NCI-H146 treated with DMSO at 0.1 percent for 48 hours (cell line): Measurements from ENCODE around the gene ACACB.

Experiments
- DNase-seq: peaks from one replicate; lab custom pipeline; 2025; ENCODE audit not compliant: unreplicated experiment; lab: John Stamatoyannopoulos, UW

ACACB gene

DNA sequence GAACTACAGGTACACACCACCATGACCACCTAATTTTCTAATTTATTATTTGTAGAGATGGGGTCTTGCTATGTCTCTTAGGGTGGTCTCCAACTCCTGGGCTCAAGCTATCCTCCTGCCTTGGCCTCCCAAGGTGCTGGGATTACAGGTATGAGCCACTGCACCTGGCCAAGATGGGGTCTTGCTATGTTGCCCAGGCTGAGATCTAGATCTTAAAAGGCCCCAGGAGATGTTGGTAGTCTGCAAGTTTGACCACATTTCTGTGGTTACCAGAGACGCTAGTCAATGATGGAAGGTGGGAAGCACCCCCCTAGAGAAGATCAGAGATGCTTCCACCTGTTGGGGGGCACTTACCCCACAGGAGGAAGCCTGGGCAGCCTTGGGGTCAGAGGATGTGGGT, 158.0 kb downstream of the ACACB start:
- no peak for DNase-seq

- no peak for DNase-seq
These were observed 158.8 kb downstream of the ACACB start for GRCh38 chr12:109275173-109275572.

DNA sequence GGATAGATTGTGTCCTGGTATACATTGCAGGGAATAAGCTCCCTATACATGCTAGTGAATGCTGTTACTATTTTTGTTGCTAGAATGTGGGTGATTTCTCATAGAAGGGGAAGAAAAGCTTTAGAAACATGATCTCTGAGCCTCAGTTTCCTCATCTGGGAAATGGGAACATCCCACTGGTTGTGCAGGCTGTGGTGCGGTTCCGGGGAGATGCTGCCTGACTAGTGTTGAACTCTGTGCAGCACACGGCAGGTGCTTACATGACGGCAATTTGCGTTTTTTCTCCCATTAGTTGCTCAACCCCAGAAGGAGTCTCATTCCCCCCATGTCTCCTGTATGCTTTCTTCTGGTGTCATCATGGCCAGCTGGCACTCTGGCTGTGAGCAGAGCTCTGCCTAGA, 159.8 kb downstream of the ACACB start:
- no peak for DNase-seq

DNA sequence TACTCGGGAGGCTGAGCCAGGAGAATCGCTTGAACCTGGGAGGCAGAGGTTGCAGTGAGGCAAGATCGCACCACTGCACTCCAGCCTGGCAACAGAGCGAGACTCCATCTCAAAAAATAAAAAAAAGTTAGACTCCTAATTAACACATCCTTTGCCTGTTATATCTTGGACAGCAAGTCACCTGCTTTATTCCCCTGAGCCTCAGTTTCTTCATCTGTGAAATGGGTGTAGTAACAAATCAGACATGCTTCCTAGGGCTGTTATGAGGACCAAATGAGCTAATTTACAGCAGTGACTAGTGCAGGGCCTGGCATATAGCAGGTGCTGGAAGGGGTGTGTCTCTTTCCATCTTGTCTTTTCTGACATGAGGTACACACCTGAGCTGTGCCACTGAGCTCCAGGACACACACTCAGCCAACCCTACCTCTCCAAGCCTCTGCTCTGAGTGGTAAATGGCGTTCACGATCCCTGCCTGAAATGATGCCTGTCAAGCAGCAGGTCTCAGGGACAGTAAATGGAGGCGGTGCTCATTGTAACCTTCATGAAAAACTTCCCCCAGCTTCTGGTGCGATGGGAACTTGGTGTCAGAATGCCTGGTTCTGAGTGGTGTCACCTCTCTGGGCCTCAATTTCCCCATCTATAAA, 161.0 kb downstream of the ACACB start:
- DNase-seq, result no peak

DNA sequence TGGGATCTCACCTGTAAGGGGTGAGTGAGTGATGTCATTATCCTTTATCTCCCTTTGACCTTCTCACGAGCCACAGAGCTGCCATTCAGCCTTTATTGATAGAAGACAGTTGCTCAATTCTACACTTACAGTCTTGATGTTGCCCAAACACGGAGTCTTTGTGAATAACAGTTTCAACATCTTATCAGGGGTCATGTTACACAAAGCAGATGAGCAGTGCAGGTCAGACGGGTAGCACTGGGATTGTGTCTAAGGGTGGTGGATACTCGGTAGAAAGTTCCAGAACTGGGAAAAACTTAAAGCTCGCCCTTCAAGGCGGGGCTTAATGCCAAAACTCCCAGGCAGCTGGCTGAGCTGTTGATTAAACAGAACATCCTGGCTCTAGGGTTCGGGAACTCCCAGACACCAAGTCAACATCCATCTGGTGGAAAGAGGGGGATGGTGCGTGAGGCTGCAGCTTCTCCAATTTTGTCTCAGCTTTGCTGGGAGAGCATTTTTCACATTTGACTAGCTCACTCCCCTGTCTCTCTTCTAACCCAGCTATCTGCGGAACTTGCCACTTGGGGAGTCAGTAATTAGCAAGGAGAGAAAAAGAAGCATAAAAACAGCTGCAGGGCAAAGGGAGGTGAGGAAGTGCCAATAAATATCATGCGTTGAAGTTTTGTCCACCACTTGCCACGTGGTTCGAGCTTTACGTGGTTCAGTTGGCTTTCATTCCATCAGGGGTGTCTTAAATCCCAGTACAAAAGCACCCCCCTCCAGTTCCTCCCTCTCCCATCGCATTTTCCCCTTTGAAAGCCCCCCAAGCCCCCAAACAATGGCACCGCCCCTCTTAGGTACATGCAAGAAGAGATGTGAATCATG, 161.7 kb downstream of the ACACB start:
- no peak for DNase-seq

DNA sequence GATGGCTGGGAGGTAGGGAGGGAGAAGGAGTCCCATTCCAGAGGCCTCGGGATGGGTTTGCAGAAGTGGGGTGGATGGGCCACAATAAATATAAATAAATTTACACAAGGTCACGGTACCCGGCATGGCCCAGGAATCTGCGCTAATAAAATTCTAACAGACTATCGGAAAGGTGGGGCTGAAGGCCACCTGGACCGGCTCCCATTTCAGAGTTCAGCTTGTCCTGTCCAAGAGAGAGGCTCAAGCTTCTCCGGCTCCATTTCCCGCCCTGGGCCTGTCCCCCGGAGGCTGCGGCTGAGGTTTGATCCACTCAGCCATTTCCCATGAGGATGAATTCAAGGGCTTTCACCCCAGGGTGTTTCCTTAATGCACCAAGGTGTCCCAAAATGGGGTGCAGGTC, 162.5 kb downstream of the ACACB start:
- no peak for DNase-seq

GRCh38 chr12:109279525-109279924, 163.1 kb downstream of the ACACB start:
- no peak for DNase-seq

DNA sequence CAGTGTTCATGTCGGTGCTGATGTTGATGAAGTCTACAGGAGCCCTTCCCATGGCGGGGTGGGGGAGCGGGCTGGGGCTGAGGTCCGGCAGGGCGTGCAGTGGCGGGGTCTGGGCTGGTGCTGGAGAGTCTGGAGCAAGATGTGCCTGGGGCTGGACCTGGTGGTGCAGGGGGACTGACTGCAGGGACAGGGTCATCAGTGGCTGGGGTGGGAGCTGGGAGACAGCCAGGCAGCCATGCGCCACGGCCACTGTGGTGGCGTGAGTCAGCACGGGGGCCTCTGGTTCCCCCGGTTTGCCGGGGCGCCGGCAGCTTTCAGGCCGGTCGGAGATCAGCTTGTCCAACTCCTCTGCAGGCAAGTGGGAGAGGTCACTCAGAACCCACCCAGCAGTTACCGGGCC, 165.1 kb downstream of the ACACB start:
- no peak for DNase-seq

GRCh38 chr12:109284392-109284791, 168.0 kb downstream of the ACACB start:
- no peak for DNase-seq

DNA sequence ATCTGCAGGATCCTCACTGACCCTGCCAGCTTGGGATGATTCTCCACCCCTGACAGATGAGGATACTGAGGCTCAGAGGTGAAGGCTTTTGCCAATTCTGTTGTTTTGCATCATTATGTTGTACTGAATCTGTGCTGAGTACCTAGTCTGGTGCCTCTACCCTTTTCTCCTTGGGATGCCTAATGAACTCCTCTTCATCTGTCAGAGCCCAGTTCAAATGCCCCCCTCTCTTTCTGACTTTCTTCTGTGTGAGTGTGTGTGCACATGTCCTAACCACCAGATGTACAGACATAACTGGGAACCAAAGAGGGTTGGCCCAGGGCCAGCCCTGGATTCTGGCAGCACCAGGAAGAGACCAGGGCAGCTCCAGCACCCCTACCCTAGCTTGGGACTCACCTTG, 169.9 kb downstream of the ACACB start:
- no peak for DNase-seq

GRCh38 chr12:109286652-109287051, 170.3 kb downstream of the ACACB start:
- DNase-seq, result no peak

- no peak for DNase-seq
These were observed 170.8 kb downstream of the ACACB start for GRCh38 chr12:109287181-109287580.

- no peak for DNase-seq
These were observed 171.6 kb downstream of the ACACB start for GRCh38 chr12:109287811-109288469.

DNA sequence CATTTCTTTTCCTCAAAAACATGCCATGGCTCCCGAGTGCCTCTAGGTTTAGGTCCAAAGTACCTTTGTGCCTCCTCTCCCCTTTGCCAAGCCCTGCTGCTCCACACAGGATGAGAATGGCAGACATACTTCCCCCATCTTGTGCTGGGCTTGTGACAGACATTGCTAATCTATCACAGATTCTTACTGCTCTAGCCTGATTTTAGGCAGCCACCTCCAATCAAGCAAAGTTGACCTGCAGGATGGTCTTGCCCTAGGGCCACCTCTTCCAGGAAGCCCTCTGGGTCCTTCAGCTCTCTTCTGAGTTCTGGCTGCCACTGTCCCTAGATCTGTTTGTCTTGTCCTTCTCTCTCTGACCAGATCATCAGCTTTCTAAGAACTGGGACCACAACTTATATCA, 172.2 kb downstream of the ACACB start:
- no peak for DNase-seq

- no peak for DNase-seq
These were observed 172.6 kb downstream of the ACACB start for GRCh38 chr12:109289004-109289403.

- no peak for DNase-seq
These were observed 173.2 kb downstream of the ACACB start for GRCh38 chr12:109289551-109289950.

GRCh38 chr12:109290061-109290460, 173.7 kb downstream of the ACACB start:
- no peak for DNase-seq

DNA sequence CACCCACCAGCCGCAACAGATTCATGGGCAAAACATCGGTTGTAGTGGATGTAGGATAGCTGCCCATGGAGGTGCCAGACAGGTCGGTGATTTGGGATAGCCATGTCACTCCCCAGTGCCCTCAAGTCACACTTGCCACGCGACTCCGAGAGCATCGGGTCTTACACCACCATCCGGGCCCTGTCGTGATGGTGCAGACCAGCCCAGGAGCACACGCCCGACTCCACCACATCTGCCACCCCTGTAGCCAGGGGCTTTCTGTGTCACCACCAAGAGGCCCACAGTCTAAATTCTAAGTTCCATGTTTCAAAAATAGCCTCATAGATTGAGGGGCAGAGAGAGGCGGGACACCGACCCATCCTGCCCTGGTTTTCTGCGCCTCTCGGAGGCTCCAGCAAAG, 174.7 kb downstream of the ACACB start:
- no peak for DNase-seq

DNA sequence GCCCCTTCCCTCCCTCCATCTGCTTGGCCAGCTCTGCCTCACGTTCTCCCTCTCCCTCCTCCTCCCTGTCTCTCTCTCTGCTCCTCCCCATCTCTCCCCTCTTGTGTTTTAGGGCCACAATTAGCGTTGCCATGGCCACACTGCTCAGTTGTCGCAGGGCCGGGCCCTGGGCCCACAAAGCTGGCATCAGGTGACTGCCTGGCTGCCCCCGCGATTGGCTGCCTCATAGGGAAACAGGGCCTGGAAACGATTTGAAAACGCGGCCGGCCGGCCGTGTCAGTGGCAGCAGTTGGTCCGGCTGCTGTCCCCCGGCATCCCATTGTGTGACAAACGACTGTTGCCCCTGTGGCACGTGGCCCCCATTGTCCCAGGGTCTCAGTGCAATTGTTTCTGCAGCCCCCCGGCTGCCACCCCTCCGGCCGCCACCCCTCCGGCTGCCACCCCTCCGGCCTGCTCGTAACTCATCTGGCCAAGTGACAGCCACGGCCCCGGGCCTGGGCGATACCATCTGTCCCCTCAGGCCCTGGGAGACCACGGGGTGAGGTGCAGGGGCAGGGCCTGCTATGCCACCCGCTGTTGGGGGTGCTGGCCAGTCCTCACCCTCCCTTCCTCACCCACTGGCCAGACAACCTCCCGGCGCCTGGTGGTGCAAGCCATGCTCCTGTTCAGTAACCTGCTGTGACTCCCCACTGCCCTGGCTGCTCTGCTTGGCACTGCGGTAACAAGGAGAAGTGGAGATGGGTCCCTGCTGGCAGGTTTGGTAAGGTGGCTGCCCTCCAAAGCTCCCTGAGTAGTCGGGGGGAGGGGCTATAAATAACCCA, 175.3 kb downstream of the ACACB start:
- DNase-seq, result peak; percentile 95

GRCh38 chr12:109292342-109292711, 175.9 kb downstream of the ACACB start:
- DNase-seq, result no peak

- no peak for DNase-seq
These were observed 176.7 kb downstream of the ACACB start for GRCh38 chr12:109293106-109293505.
